Stimulated activated CD4-positive, alpha-beta T cell treated with anti-CD3 and anti-CD28 coated beads, Interleukin-2, amount 100 ng/mL, for 24 hours (primary cell): ENCODE measurements around the gene ADORA2A.
A peak's percentile ranks its signal among the peaks of the same experiment; 100 is the strongest.
"Not testable (repeated sequence)": the region's sequence is repeated elsewhere in the genome, so short reads cannot be mapped to it uniquely, and the experiment has no call there.

ENCODE experiments used
- DNase-seq, 2 donors: peaks; one replicate each; pipeline ENCODE4 v3.0.0-alpha.2; 2020

The ADORA2A gene

DNA sequence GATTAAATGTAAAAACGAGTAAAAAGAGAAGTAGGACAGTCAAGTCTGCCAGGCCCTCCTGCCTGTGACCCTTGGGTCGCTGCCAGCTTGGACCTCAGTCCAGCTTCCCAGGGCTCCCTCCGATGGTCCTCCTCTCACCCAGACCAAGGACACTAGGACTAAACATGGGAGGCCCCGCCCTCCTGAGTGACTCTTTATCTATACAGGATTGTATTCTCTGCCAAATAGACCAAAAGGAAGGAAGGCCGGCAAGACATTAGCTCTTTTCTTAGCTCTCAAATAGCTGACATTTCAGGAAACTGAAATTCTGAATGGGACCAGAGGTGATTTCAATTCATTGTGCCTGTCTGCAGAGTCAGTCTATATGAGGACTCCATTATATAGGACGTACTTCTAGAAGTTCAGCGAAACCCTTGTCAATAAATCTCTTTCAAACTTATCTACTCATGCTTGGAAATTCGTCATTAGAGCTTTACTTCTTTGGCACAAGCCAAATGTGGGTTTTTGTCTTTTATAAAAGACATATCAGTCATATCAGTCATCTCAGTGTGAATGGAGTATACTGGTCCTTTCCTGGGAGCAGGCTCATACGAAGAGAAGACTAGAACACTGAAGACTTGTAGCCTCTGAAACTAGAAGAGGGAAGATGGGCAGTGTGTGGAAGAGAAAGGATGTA is 28.5 kb downstream of the ADORA2A start:
- no peak for DNase-seq

- DNase-seq: no peak
Measured at GRCh38 chr22:24457894-24458420, 30.6 kb downstream of the ADORA2A start.

- no peak for DNase-seq
Measured at GRCh38 chr22:24459911-24460310, 32.5 kb downstream of the ADORA2A start.

GRCh38 chr22:24460418-24461089 is 33.2 kb downstream of the ADORA2A start:
- no peak for DNase-seq

DNA sequence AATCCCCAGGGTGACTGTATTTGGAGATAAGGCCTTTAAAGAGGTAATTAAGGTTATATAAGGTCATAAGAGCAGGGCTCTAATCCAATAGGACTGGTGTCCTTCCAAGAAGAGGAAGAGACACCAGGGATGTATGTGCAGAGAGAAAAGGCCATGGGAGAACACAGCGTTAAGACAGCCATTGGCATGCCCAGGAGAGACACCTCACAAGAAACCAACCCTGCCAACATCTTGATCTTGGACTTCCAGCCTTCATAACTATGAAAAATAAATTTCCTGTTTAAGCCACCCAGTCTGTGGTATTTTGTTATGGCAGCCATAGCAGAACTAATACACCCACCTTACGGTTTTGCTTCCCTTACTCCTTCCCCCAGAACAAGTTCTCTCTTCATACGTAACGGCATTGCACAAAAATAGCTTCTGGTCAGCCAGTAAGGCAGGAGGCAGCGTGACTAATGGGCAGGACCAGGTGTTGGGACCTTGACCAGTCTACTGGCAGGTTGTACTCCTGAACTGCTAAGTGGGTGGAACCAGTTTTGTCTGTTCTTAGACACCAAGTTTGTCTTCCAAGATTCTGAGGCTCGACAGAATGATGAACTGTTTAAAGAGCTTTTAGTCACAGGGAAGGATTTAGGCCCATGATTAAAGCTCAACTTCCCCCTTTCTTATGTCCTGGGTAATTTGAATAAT is 35.8 kb downstream of the ADORA2A start:
- DNase-seq: no peak

DNA sequence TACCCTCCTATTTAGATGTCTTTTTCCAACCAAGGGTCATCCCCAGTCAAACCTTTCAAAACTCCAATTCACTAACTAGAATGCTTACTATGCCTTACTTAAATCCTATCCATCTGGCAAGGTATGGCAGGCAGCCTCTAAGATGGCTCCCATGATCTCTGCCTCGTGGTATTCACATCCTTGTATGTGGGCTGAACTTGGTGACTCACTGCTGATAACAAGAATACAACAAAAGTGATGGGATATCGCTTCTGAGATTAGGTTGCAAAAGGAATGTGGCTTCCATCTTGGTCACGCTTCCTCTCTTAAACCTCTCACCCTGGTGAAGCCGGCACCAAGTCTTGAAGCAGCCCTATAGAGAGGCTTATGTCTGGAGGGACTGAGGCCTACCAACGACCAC is 38.2 kb downstream of the ADORA2A start:
- DNase-seq: no peak

DNA sequence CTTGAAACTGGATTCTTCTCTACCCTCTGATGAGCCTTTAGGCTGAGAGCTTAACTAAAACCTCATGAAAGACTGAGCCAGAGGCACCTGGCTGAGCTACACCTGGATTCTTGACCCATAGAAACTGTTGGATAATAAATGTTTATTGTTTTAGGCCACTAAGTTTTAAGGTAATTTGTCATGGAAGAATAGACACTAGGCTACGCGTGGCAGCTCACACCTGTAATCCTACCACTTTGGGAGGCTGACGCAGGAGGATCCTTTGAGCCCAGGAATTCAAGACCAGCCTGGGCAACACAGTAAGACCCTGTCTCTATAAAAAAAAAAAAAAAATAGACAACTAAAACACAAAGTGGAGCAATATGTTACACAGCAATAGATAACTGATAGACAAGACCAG is 38.6 kb downstream of the ADORA2A start:
- no peak for DNase-seq

GRCh38 chr22:24466716-24467328 is 39.4 kb downstream of the ADORA2A start:
- DNase-seq: no peak

GRCh38 chr22:24467340-24467739 is 39.9 kb downstream of the ADORA2A start:
- DNase-seq: no peak

DNA sequence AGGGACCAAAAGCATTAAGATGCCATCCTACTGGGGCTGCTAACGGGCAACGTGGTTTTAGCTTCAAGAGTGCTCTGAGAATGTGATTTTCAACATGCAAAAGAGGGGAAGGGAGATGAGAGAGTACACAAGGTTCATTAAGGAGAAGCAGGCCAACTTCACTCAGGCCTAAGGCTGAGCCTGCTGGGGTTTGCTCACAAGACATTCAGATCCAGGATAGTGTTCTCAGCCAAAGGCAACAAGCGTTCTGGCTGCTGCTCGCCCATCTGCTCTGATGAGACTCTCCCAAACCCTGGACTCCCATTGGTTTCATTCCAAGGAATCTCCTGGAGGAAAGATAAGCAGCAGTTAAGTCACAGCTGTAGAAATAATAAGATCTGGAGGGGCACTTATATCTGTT is 44.2 kb downstream of the ADORA2A start:
- no peak for DNase-seq

DNA sequence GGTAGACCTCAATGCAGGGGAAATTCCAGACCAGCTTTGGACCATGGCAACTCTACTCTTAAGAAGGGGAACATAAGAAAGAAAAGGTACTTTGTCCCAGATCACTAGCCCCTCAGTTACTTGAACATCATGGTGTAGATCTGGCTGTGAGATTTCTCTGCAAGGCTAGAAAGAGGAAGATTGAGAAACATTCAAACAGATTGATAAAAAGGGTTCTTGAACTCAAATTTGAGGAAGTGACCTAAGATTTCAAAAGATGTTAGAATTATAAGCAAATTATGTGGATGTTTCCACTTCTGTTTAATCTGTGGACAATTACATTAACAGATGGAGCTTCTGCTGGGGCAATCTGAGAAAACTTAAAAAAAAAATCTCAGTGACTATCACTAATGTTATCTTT is 45.9 kb downstream of the ADORA2A start:
- no peak for DNase-seq

DNA sequence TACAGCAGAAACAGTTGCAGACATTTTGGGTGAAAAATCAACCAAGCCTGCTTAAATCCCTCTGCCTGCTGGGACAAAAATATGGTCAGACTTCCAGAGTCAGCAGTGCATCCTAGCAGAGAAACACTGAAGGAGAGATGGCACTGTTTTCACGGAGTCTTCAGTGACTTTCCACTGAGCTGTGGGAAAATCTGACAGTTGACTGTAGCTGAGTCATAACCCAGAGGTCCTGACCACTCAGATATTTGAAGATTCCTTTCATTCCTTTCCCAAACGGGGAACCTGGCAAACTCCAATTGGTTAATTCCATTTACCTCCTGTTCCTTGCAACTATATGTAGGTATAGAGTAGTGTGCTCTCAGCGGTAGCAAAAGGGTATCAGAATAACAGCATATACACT is 46.8 kb downstream of the ADORA2A start:
- no peak for DNase-seq

- DNase-seq: no peak
Measured at GRCh38 chr22:24474649-24475255, 47.4 kb downstream of the ADORA2A start.

DNA sequence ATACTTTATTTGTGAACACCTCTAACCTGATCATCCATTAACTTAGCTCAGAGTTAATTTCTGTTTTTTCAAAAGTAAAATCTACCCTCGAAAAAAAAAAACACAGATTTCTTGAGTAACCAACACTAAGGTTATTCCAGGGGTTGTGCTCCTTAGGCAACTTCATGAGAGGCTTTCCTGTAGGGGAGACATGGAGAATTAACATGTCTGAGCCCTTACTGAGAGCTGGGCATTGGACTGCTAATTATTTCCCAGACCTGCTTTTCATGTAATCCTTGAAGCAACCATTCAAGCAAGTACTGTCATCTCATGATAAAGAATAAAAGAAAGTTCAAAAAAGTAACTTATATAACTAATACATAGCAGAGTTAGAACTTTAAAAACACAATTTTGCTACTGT is 54.2 kb downstream of the ADORA2A start:
- DNase-seq: no peak

GRCh38 chr22:24482575-24482974 is 55.2 kb downstream of the ADORA2A start:
- no peak for DNase-seq

DNA sequence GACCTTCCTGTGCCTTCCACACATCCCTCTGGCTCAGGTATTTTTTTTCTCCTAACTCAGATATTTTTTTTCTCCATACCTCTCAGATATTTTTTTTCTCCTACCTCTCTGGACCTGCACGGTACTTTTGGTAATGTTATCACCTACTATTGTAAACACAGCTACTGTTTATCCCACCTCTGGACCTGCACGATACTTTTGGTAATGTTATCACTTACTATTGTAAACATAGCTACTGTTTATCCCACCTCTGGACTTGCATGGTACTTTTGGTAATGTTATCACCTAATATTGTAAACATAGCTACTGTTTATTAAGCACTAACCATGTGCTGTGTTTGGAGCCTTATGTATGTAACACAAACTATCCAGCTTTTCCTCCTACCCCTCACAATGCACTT is 55.6 kb downstream of the ADORA2A start:
- no peak for DNase-seq

GRCh38 chr22:24483976-24484545 is 56.7 kb downstream of the ADORA2A start:
- DNase-seq: no peak

GRCh38 chr22:24485170-24485569 is 57.8 kb downstream of the ADORA2A start:
- no peak for DNase-seq

DNA sequence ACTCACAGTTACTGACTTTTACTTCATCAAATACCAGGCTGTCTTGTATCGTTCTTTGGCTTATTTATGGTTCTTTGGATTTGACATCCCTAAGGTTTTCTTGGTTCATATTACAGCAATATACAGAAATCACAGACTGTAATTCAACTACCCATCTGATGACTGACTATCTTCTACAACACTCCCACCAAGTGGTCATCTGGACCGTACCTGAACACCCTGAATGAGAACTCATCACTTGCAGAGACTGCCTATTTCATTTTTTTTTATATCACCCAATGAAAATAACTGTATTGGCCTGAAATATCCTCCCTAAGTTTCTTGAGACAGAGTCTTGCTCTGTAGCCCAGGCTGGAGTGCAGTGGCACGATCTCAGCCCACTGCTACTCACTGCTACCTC is 58.2 kb downstream of the ADORA2A start:
- DNase-seq: no peak

GRCh38 chr22:24486501-24486921 is 59.1 kb downstream of the ADORA2A start:
- DNase-seq: peak in 1 of 2 donors; percentile 20

GRCh38 chr22:24489011-24489410 is 61.6 kb downstream of the ADORA2A start:
- DNase-seq: no peak

DNA sequence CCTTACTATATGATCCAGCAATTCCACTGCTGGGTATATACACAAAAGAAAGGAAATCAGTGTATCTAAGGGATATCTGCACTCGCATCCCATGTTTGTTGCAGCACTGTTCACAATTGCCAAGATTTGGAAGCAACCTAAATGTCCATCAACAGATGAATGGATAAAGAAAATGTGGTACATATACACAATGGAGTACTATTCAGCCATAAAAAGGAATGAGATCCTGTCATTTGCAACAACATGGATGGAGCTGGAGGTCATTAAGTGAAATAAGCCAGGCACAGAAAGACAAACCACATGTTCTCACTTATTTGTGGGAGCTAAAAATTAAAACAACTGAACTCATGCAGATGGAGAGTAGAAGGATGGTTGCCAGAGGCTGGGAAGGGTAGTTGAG is 62.0 kb downstream of the ADORA2A start:
- DNase-seq: not testable (repeated sequence)
